DND-41 (cell line): ENCODE results near the gene AP3M1.

Experiments used
- ATAC-seq: fragments of 200-7000 bp; cut with Tn5 transposase; 3 replicates; pipeline ENCODE4 v1.9.1; 2021; ENCODE audit warnings: low read depth; ENCODE audit not compliant: insufficient read depth
- DNase-seq: peaks from one replicate; pipeline ENCODE4 v3.0.0-alpha.2; 2020
- H2AFZ ChIP-seq: 2 replicates; pipeline ENCODE4 v1.6.0; 2012; ENCODE audit warnings: low read depth, low read length
- H3K27ac ChIP-seq: 2 replicates; pipeline ENCODE4 v1.5.1; 2012; ENCODE audit warnings: low read length, inconsistent platforms
- H3K27me3 ChIP-seq: fragments of 200-600 bp; sonication (generic); 2 replicates; pipeline ENCODE4 v1.6.0; 2012; ENCODE audit warnings: low read length, mild to moderate bottlenecking, inconsistent platforms; ENCODE audit not compliant: insufficient read depth, poor library complexity
- H3K36me3 ChIP-seq: 2 replicates; pipeline ENCODE4 v1.5.1; 2012; ENCODE audit warnings: low read length, inconsistent platforms; ENCODE audit not compliant: insufficient read depth
- H3K4me1 ChIP-seq: 2 replicates; pipeline ENCODE4 v1.5.1; 2012; ENCODE audit warnings: mild to moderate bottlenecking, low read length; ENCODE audit not compliant: insufficient read depth
- H3K4me2 ChIP-seq: 2 replicates; pipeline ENCODE4 v1.6.0; 2012; ENCODE audit warnings: mild to moderate bottlenecking, moderate library complexity, low read length, inconsistent platforms; ENCODE audit not compliant: insufficient read depth
- H3K4me3 ChIP-seq, 2 experiments: fragments of 200-600 bp in 1 of 2; shearing (Covaris generic) in 1 of 2; 2 replicates each; pipeline ENCODE4 v1.5.1; 2012 to 2016; ENCODE audit warnings: inconsistent platforms in 2 of 2, low read length in 2 of 2, mild to moderate bottlenecking in 2 of 2, low read depth in 1 of 2, moderate library complexity in 1 of 2
- H3K79me2 ChIP-seq: 2 replicates; pipeline ENCODE4 v1.6.0; 2012; ENCODE audit warnings: low read length, inconsistent platforms; ENCODE audit not compliant: insufficient read depth
- H3K9ac ChIP-seq: 2 replicates; pipeline ENCODE4 v1.6.0; 2012; ENCODE audit warnings: low read depth, mild to moderate bottlenecking, inconsistent platforms, low read length, moderate library complexity
- H3K9me3 ChIP-seq: 2 replicates; pipeline ENCODE4 v1.5.1; 2012; ENCODE audit warnings: low read length, moderate library complexity, mild to moderate bottlenecking, inconsistent platforms; ENCODE audit not compliant: insufficient read depth, severe bottlenecking
- H4K20me1 ChIP-seq: 2 replicates; pipeline ENCODE4 v1.6.0; 2012; ENCODE audit warnings: low read length; ENCODE audit not compliant: insufficient read depth
- CTCF ChIP-seq: IDR thresholded peaks from 2 replicates; pipeline ENCODE4 v1.5.1; 2012; ENCODE audit warnings: borderline replicate concordance, low read length, moderate library complexity, mild to moderate bottlenecking; ENCODE audit not compliant: poor library complexity, severe bottlenecking; ENCODE audit errors: extremely low read depth
- EZH2 ChIP-seq: IDR thresholded peaks from 3 replicates; pipeline ENCODE4 v1.6.1; 2012; ENCODE audit warnings: borderline replicate concordance, low read depth, mild to moderate bottlenecking, moderate library complexity, low read length, inconsistent platforms; ENCODE audit not compliant: severe bottlenecking

Gene AP3M1

GRCh38 chr10:74122060-74122459, 28.6 kb downstream of the AP3M1 start:
- no peaks in the 10 kb centered on the region for H3K4me1 ChIP-seq
- TF ChIP-seq EZH2 (no peak), CTCF (no peak)
- H3K27ac ChIP-seq: no peak overlapping the region
- no peak for DNase-seq
- ATAC-seq: no peak
- no peak overlapping the region for H3K4me2 ChIP-seq
- no peaks in the 10 kb centered on the region for H3K79me2 ChIP-seq
- H4K20me1 ChIP-seq: no peaks in the 10 kb centered on the region
- no peaks in the 10 kb centered on the region for H3K27me3 ChIP-seq
- H2AFZ ChIP-seq: no peak overlapping the region
- H3K36me3 ChIP-seq: peaks cover 93% of the 10 kb centered on the region
- H3K9ac ChIP-seq: no peak overlapping the region
- H3K9me3 ChIP-seq: no peaks in the 10 kb centered on the region
- H3K4me3 ChIP-seq: no peak overlapping the region

GRCh38 chr10:74121368-74121767, 29.3 kb downstream of the AP3M1 start:
- ATAC-seq: no peak

DNA sequence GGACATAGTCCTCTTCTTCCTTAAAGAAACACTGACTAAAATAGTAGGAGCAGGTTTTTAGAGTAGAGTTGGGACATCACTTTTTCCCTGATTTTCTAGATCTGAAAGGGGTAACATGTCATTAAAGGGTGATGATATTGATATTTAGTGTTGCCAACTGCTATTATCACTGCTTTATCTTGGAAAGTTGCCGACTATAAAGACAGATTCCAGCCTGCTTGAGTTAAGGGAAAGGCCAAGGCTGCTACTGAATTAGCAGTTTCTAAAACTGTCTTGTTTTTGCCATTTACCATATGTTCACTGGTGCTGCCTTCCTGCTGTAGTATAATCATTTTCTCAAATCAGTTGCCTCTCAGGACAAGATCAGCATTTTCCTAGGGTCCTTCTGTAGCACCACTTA, 29.7 kb downstream of the AP3M1 start:
- no peaks in the 10 kb centered on the region for H3K4me1 ChIP-seq
- H3K36me3 ChIP-seq: peaks cover 93% of the 10 kb centered on the region
- H4K20me1 ChIP-seq: no peaks in the 10 kb centered on the region
- no peak for TF ChIP-seq EZH2
- TF ChIP-seq CTCF: no peak
- no peaks in the 10 kb centered on the region for H3K79me2 ChIP-seq
- H3K4me3 ChIP-seq: no peak overlapping the region
- H2AFZ ChIP-seq: no peak overlapping the region
- no peak overlapping the region for H3K4me2 ChIP-seq
- no peak overlapping the region for H3K9ac ChIP-seq
- ATAC-seq (no peak), DNase-seq (no peak)
- H3K27me3 ChIP-seq: no peaks in the 10 kb centered on the region
- no peaks in the 10 kb centered on the region for H3K9me3 ChIP-seq
- no peak overlapping the region for H3K27ac ChIP-seq

More at GRCh38 chr10:74121368-74121767, 29.3 kb downstream of the AP3M1 start:
- Histone ChIP-seq H4K20me1 (no peaks in the 10 kb centered on the region), H3K4me1 (no peaks in the 10 kb centered on the region), H3K4me2 (no peak overlapping the region), H3K79me2 (no peaks in the 10 kb centered on the region), H3K9ac (no peak overlapping the region), H2AFZ (no peak overlapping the region), H3K27ac (no peak overlapping the region), H3K9me3 (no peaks in the 10 kb centered on the region), H3K36me3 (peaks cover 93% of the 10 kb centered on the region), H3K27me3 (no peaks in the 10 kb centered on the region), H3K4me3 (no peak overlapping the region)
- TF ChIP-seq CTCF: no peak
- no peak for TF ChIP-seq EZH2
- no peak for DNase-seq

- no peaks in the 10 kb centered on the region for H3K4me1 ChIP-seq
- no peak overlapping the region for H3K4me3 ChIP-seq
- ATAC-seq: no peak
- H3K27me3 ChIP-seq: no peaks in the 10 kb centered on the region
- no peak overlapping the region for H3K27ac ChIP-seq
- H3K9ac ChIP-seq: no peak overlapping the region
- DNase-seq: no peak
- no peak for TF ChIP-seq CTCF
- no peak for TF ChIP-seq EZH2
- peaks cover 92% of the 10 kb centered on the region for H3K36me3 ChIP-seq
- H3K79me2 ChIP-seq: no peaks in the 10 kb centered on the region
- H3K4me2 ChIP-seq: no peak overlapping the region
- H2AFZ ChIP-seq: no peak overlapping the region
- no peaks in the 10 kb centered on the region for H3K9me3 ChIP-seq
- no peaks in the 10 kb centered on the region for H4K20me1 ChIP-seq
Measured at GRCh38 chr10:74118804-74119203, 31.8 kb downstream of the AP3M1 start.
